Activated CD8-positive, alpha-beta T cell treated with anti-CD3 and anti-CD28 coated beads, Interleukin-2, amount 10 ng/mL, durations not matched to agents 7 days and 5 days (primary cell): ENCODE measurements around the gene ZBTB17. TPM values are rescaled to one million over a fixed set of nuclear protein-coding genes. Genes with fewer than 3 reads are reported as not detected.

Source experiments
- ATAC-seq: fragments of 150-1000 bp; cut with Tn5 transposase; one replicate; pipeline ENCODE4 v1.10.0; 2021; ENCODE audit warnings: moderate library complexity
- CTCF ChIA-PET: fragments of 350-600 bp; sonication (Branson Sonifier 250); formaldehyde crosslinking; loops from one replicate; lab custom pipeline; 2021; ENCODE audit warnings: antibody characterized with exemption; lab: Charles Lee
- POLR2A ChIA-PET: fragments of 350-600 bp; sonication (Branson Sonifier 250); formaldehyde crosslinking; loops from one replicate; lab custom pipeline; 2021; ENCODE audit warnings: antibody characterized with exemption; lab: Charles Lee
- DNase-seq: peaks from one replicate; pipeline ENCODE4 v3.0.0-alpha.2; 2020
- H3K27ac Mint-ChIP-seq: one replicate; pipeline ENCODE4 v1.8.0; 2021; ENCODE audit warnings: mild to moderate bottlenecking, mixed read lengths
- H3K27me3 Mint-ChIP-seq: one replicate; pipeline ENCODE4 v1.8.0; 2021; ENCODE audit warnings: low read depth, mixed read lengths
- H3K36me3 Mint-ChIP-seq: one replicate; pipeline ENCODE4 v1.8.0; 2021; ENCODE audit warnings: low read depth, mixed read lengths
- H3K4me1 Mint-ChIP-seq: one replicate; pipeline ENCODE4 v1.8.0; 2021; ENCODE audit warnings: low read depth, mixed read lengths
- H3K4me3 Mint-ChIP-seq: one replicate; pipeline ENCODE4 v1.8.0; 2021; ENCODE audit warnings: mild to moderate bottlenecking, mixed read lengths
- H3K9me3 Mint-ChIP-seq: one replicate; pipeline ENCODE4 v1.8.0; 2022; ENCODE audit warnings: mixed read lengths; ENCODE audit not compliant: insufficient read depth
- total RNA-seq, 2 experiments: library from RNA; stranded (reverse); gene quantifications; one replicate each; pipeline ENCODE4 v1.2.3, GENCODE V29; 2021

Gene ZBTB17
- total RNA-seq, 2 experiments from 2014 or later: 32.3 to 33.3 TPM

- Mint-ChIP-seq H3K36me3 (peaks cover 29% of the 10 kb centered on the region), H3K4me3 (peak overlapping the region; percentile 23), H3K4me1 (peaks cover 62% of the 10 kb centered on the region), H3K9me3 (no peaks in the 10 kb centered on the region), H3K27me3 (no peaks in the 10 kb centered on the region), H3K27ac (peak overlapping the region; percentile 47)
- ChIA-PET CTCF (interaction anchor here (0.7 to 0.8 kb wide), 3 partner anchors 8 to 149 kb away, joined by 3 read pairs; no protein-coding TSS in a partner anchor), POLR2A (interaction anchor here (0.9 to 1.2 kb wide), 3 partner anchors 11 to 117 kb away, joined by 3 to 9 read pairs (median 7); partner anchors contain the start of genes SPEN and ZBTB17)
- ATAC-seq (no peak), DNase-seq (no peak)
These were observed 11.8 kb downstream of the ZBTB17 start for GRCh38 chr1:15963968-15964648.

- peak overlapping the region; percentile 12 for H3K27ac Mint-ChIP-seq
- no peak overlapping the region for H3K4me3 Mint-ChIP-seq
- H3K36me3 Mint-ChIP-seq: peaks cover 24% of the 10 kb centered on the region
- no peaks in the 10 kb centered on the region for H3K27me3 Mint-ChIP-seq
- no peaks in the 10 kb centered on the region for H3K9me3 Mint-ChIP-seq
- peaks cover 64% of the 10 kb centered on the region for H3K4me1 Mint-ChIP-seq
- POLR2A ChIA-PET: interaction anchor here (0.5 to 1.2 kb wide), 3 partner anchors 17 to 116 kb away, joined by 3 to 9 read pairs (median 4); partner anchors contain the start of gene SPEN
- CTCF ChIA-PET: interaction anchor here (0.8 kb wide), 1 partner anchor 8 kb away, joined by 3 read pairs; no protein-coding TSS in a partner anchor
- DNase-seq (no peak), ATAC-seq (no peak)
These were observed 12.4 kb downstream of the ZBTB17 start for GRCh38 chr1:15963363-15963967.

GRCh38 chr1:15962671-15963362 is 13.1 kb downstream of the ZBTB17 start:
- Mint-ChIP-seq H3K27ac (peak overlapping the region; percentile 12), H3K4me3 (no peak overlapping the region), H3K9me3 (no peaks in the 10 kb centered on the region), H3K36me3 (peaks cover 18% of the 10 kb centered on the region), H3K27me3 (no peaks in the 10 kb centered on the region), H3K4me1 (peaks cover 59% of the 10 kb centered on the region)
- ATAC-seq: no peak
- no peak for DNase-seq
- CTCF ChIA-PET: no interaction called here
- POLR2A ChIA-PET: interaction anchor here (1.1 kb wide), 1 partner anchor 115 kb away, joined by 5 read pairs; the partner anchor contains the start of gene SPEN

GRCh38 chr1:15962176-15962575 is 13.7 kb downstream of the ZBTB17 start:
- ATAC-seq (no peak), DNase-seq (no peak)
- no peaks in the 10 kb centered on the region for H3K27me3 Mint-ChIP-seq
- no peak overlapping the region for H3K4me3 Mint-ChIP-seq
- H3K36me3 Mint-ChIP-seq: peaks cover 12% of the 10 kb centered on the region
- H3K9me3 Mint-ChIP-seq: no peaks in the 10 kb centered on the region
- H3K27ac Mint-ChIP-seq: no peak overlapping the region
- ChIA-PET CTCF (no interaction called here), POLR2A (interaction anchor here (1.1 kb wide), 1 partner anchor 115 kb away, joined by 5 read pairs; the partner anchor contains the start of gene SPEN)
- peaks cover 59% of the 10 kb centered on the region for H3K4me1 Mint-ChIP-seq

GRCh38 chr1:15961492-15961891 is 14.4 kb downstream of the ZBTB17 start:
- no peaks in the 10 kb centered on the region for H3K27me3 Mint-ChIP-seq
- ATAC-seq (no peak), DNase-seq (no peak)
- H3K4me3 Mint-ChIP-seq: no peak overlapping the region
- H3K9me3 Mint-ChIP-seq: no peaks in the 10 kb centered on the region
- ChIA-PET POLR2A (interaction anchor here (0.6 to 1.1 kb wide), 2 partner anchors 114 to 146 kb away, joined by 3 to 5 read pairs; partner anchors contain the start of gene SPEN), CTCF (interaction anchor here (0.6 to 0.9 kb wide), 3 partner anchors 10 to 467 kb away, joined by 3 to 4 read pairs (median 4); no protein-coding TSS in a partner anchor)
- peaks cover 11% of the 10 kb centered on the region for H3K36me3 Mint-ChIP-seq
- H3K4me1 Mint-ChIP-seq: peaks cover 56% of the 10 kb centered on the region
- no peak overlapping the region for H3K27ac Mint-ChIP-seq

- ATAC-seq: no peak
- no peaks in the 10 kb centered on the region for H3K27me3 Mint-ChIP-seq
- no peak overlapping the region for H3K27ac Mint-ChIP-seq
- no peaks in the 10 kb centered on the region for H3K9me3 Mint-ChIP-seq
- ChIA-PET POLR2A (interaction anchor here (0.6 to 2.2 kb wide), 2 partner anchors 10 to 145 kb away, joined by 3 to 12 read pairs; no protein-coding TSS in a partner anchor), CTCF (interaction anchor here (0.6 to 0.9 kb wide), 2 partner anchors 9 to 467 kb away, joined by 4 read pairs; no protein-coding TSS in a partner anchor)
- H3K4me1 Mint-ChIP-seq: peaks cover 56% of the 10 kb centered on the region
- no peak for DNase-seq
- H3K36me3 Mint-ChIP-seq: peaks cover 9% of the 10 kb centered on the region
- no peak overlapping the region for H3K4me3 Mint-ChIP-seq
These were observed 15.1 kb downstream of the ZBTB17 start for GRCh38 chr1:15960808-15961207.

- H3K36me3 Mint-ChIP-seq: peaks cover 7% of the 10 kb centered on the region
- POLR2A ChIA-PET: interaction anchor here (2.2 kb wide), 1 partner anchor 9 kb away, joined by 12 read pairs; no protein-coding TSS in a partner anchor
- no peaks in the 10 kb centered on the region for H3K27me3 Mint-ChIP-seq
- DNase-seq (no peak), ATAC-seq (no peak)
- H3K4me1 Mint-ChIP-seq: peaks cover 55% of the 10 kb centered on the region
- H3K27ac Mint-ChIP-seq: no peak overlapping the region
- H3K9me3 Mint-ChIP-seq: no peaks in the 10 kb centered on the region
- CTCF ChIA-PET: interaction anchor here (1.1 to 1.4 kb wide), 3 partner anchors 10 to 144 kb away, joined by 4 to 7 read pairs (median 7); partner anchors contain the start of gene ZBTB17
- H3K4me3 Mint-ChIP-seq: no peak overlapping the region
These were observed 16.0 kb downstream of the ZBTB17 start for GRCh38 chr1:15959827-15960446.

- Mint-ChIP-seq H3K27me3 (no peaks in the 10 kb centered on the region), H3K27ac (no peak overlapping the region), H3K4me1 (peaks cover 53% of the 10 kb centered on the region), H3K4me3 (no peak overlapping the region), H3K36me3 (peaks cover 9% of the 10 kb centered on the region), H3K9me3 (no peaks in the 10 kb centered on the region)
- ChIA-PET POLR2A (interaction anchor here (0.7 to 2.2 kb wide), 3 partner anchors 9 to 111 kb away, joined by 3 to 12 read pairs (median 4); no protein-coding TSS in a partner anchor), CTCF (interaction anchor here (0.8 to 1.4 kb wide), 4 partner anchors 9 to 146 kb away, joined by 4 to 7 read pairs (median 6); partner anchors contain the start of gene ZBTB17)
- ATAC-seq (no peak), DNase-seq (no peak)
These were observed 16.5 kb downstream of the ZBTB17 start for GRCh38 chr1:15959424-15959823.

GRCh38 chr1:15958793-15959192 is 17.1 kb downstream of the ZBTB17 start:
- peaks cover 10% of the 10 kb centered on the region for H3K36me3 Mint-ChIP-seq
- no peak overlapping the region for H3K4me3 Mint-ChIP-seq
- H3K27ac Mint-ChIP-seq: no peak overlapping the region
- CTCF ChIA-PET: interaction anchor here (0.8 to 1.2 kb wide), 3 partner anchors 8 to 145 kb away, joined by 4 to 7 read pairs (median 4); partner anchors contain the start of gene ZBTB17
- ATAC-seq (no peak), DNase-seq (no peak)
- no peaks in the 10 kb centered on the region for H3K9me3 Mint-ChIP-seq
- POLR2A ChIA-PET: interaction anchor here (0.7 to 2.2 kb wide), 3 partner anchors 8 to 110 kb away, joined by 3 to 12 read pairs (median 4); no protein-coding TSS in a partner anchor
- no peaks in the 10 kb centered on the region for H3K27me3 Mint-ChIP-seq
- H3K4me1 Mint-ChIP-seq: peaks cover 53% of the 10 kb centered on the region

- Mint-ChIP-seq H3K27me3 (no peaks in the 10 kb centered on the region), H3K4me1 (peaks cover 53% of the 10 kb centered on the region), H3K9me3 (no peaks in the 10 kb centered on the region), H3K36me3 (peaks cover 10% of the 10 kb centered on the region), H3K4me3 (no peak overlapping the region), H3K27ac (peak overlapping the region; percentile 14)
- POLR2A ChIA-PET: no interaction called here
- ATAC-seq (no peak), DNase-seq (no peak)
- CTCF ChIA-PET: interaction anchor here (0.8 to 0.9 kb wide), 2 partner anchors 8 to 32 kb away, joined by 3 to 4 read pairs; no protein-coding TSS in a partner anchor
These were observed 17.8 kb downstream of the ZBTB17 start for GRCh38 chr1:15958111-15958510.
